AG08396 (cell line): ENCODE data around the gene WFS1.
A peak's percentile ranks its signal among the peaks of the same experiment; 100 is the strongest.

ENCODE experiments used
- DNase-seq: peaks from one replicate; pipeline ENCODE4 v3.0.0; 2012; ENCODE audit warnings: low spot score, mixed read lengths

The WFS1 gene

DNA sequence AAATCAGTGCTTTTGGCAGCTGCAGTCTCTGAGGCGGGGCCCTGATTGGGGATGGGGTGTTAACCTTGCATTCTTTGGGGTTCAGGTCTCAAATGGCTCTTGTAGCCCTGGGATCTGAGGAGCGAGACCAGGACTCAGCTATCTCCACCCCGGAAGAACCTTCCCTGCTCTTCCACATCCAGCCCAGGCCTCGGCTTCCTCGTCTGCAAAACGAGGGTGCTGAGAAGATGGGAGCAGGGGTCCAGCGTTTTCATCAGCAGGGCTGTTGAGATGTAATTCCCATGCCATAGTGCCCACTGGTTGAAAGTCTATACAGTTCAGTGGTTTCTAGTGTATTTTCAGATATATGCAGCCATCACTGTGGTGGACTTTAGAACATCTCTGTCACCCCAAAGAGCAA, 34.6 kb upstream of the WFS1 start:
- DNase-seq: no peak

DNA sequence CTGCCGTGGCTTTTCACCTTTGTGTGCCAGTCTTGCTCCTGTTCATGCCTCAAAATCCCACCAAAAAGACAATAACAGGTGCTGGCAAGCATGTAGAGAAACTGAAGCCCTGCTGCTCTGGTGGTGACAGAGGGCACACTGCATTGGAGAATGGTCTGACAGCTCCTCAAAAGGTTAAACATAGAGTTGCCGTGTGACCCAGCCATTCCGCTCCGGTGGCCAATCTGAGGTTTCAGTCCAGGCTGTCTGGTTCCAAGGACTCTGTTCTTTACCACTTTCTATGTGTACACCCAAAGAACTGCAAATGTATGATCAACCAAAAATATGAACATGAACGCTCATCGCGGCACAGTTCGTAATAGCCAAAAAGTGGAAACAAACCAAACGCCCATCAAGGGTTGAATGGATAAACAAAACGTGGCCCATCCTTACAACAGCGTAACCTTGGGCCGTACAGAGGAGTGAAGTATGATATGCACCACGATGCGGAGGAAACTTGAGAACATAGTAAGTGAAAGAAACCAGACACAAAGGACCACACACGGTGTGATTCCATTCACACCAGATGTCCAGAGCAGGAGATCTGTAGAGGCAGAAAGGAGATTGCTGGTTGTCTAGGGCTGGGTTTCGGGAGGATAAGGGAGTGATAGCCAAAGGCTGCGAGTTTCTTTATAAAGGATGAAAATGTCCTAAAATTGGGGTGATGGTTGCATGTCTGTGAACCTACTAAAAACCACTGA, 33.6 kb upstream of the WFS1 start:
- no peak for DNase-seq

DNA sequence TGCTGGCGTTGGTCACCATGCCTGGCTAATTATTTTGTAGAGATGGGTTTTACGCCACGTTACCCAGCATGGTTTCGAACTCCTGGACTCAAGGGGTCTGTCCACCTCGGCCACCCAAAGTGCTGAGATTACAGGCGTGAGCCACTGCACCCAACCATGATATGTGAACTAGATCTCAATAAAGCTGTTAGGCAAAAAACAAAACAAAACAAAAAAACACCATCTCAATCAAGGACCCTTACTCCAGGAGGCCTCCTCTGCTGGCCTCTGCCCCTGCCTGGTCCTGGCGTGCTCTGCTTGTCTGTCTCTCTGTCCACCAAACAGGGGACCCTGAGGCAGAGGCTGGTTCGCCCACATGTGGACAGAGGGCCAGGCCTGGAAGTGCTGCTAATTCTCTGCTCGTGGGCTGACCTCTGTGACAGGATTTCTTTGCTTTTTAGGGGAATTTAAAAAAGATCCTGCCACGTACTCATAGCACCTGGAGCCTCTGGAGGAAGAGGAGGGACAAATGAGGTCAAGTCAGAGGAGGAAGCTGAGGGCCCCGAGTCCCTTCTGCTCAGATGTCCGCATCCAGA, 32.7 kb upstream of the WFS1 start:
- DNase-seq: no peak

DNA sequence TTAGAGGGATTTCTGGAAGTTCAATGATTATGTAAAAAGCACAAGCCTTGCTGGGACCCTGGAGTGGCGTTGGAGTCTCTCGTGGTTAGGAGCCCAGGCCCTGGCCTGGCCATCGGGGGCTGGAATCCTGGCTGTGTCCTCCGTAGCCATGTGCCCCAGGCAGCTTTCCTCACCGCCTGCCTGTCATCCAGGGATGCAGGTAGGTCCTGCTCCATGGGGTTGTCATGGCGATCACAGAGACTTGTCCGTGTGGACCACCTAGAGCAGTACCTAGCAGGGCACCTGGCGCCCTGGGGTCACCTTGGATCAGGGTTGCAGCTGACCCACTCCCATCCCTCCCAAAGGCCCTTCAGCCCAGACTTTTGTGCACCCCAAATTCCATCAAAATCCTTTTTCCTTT, 30.2 kb upstream of the WFS1 start:
- DNase-seq: no peak

DNA sequence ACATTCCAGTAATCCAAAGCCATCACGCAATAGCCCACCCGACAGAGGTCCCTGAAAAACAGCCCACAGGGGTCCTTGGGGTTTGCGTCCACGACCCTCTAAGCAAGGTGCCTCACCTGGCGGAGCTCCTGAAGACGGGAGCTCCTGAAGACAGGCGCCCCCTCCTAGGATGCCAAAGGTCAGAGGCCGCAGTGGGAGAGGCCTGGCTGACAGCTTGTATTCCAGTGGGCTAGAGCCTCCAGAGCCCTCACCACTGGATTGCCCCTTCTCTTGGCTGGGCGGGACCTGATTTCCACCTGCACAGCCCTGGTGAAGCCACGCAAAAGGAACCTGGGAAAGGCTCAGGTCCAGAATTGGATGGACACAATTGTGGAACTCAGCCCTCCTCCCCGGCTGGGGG, 29.7 kb upstream of the WFS1 start:
- DNase-seq: no peak

DNA sequence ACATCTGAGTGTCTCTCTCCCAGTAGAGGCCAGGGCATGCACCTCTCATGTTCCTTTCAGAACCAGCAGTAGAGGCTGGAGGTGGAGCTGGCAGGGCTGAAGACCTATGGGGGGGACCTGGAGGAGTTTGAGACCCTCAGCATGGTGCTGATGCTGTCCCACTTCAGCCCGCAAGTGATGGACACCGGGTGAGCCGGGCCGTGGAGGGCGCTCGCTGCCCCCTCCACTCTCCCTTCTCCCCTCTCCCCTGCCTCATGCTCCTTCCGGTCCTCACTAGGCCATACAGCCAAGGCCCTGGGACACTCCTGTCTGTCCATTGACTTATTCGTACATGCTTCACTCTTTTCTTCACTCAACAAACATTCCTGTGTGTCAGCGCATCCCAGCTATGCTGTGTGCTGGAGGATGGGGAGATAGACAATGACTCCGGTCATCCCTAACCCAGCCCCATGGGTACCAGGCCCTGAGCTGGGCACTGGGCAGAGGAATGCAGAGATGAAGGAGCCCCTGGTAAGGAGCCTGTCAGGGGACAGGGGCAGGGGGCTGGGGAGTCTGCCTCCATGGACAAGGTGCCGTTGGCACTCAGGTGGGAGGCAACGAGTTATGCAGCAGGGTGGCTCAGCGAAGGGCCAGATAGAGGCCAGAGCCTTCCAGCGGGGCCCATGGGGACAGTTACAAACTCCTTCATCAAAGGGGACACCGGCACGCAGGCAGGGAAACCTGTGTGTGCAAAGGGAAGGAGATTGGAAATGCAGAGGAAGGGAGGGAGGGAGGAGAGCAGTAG, 28.4 kb upstream of the WFS1 start:
- no peak for DNase-seq

DNA sequence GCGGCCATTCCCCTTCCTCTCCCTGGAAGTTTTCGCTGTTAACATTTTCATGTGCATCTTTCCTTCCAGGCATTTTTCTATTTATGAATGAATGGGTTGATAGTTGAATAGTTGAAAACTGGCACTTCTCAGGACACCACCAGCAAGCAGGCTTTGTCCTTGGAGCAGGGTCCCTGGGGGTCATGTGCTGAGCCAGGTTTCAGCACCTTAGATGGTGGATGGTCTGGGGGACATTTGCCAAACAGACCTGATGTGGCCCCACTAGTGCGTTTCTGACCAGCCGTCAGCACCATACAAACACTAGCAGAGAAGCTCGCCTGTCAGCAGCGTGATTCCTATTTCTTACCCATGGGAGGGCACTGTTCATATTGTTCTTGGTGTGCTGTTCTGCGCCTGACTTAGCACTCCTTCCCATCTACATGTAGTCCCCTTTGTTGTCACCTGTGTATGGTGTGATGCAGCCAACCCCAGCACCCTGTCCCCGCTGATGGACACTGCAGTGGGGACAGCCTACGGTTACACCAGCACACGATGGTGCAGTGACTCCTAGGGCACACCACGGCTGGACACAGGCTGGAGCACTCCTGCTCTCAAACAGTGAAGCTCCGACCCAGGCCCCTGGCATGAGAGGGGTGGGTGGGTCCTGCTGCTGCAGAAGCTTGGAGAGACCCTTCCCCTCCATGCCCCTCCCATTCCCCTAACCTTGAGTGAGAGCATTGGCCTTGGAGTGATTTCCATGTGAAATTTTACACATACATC, 27.2 kb upstream of the WFS1 start:
- DNase-seq: no peak

DNA sequence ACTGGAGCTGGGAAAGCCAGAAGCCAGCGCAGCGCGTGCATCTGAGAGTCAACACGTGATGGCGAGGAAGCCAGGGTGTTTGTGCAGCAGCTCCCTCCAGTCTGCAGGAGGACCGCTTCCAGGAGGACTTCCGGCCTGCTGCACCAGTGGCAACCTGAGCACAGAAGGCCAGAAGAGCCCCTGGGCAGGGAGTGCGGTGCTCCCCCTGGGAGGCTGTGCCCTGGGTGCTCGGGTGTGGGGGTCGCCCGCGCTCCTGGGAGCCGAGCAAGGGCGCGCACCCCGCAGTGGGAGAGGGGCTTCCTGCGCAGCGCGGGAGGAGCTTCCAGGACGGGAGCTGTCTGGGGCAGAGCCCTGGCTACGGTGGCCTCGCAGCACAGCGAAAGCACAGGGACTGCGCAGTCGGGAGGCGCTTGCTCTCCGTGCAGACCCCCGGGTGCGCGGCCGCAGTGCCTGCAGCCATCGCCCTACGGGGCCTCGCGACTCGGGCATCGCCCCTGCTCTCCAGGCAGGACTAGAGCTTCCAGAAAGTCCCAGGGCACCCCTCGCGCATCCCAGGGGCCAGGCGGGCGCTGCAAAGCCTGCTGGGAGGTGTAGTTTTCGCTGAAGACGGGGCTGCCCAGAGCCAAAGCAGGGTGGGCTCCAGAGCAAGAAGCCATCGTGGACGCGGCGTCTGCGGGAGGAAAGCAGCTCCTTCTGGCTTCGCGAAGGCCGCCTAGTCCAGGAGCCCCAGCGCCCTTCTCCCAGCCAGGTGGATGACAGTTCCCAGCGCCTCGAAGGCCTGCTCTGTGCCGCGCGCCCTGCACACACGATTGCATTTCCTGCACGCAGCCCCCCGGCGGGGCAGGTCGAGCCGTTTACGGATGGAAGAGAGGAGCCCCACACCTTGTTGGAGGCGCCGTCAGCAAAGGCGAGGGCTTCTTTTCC, 24.1 kb upstream of the WFS1 start:
- DNase-seq: no peak

DNA sequence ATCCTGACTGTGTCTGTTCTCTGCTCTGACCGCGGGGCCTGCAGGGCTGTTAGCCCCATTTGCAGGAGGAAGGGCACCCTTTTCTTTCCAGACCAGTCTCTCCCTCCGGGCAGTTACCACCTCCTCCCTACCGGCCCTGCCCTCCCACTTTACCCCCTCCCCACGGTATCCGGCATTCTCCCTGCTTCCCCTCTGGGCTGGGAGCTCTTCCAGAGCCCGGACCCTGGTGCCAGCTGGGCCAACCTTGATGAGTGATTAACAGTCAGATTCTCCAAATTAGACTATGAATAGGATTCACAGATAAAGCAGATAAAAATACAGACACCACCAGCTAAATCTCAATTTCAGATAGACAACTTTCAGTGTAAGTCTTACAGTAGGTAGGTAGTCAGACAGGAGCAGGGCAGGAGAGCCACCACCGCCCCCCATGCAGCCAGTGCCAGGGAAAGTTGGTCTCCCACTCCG, 23.4 kb upstream of the WFS1 start:
- DNase-seq: no peak

DNA sequence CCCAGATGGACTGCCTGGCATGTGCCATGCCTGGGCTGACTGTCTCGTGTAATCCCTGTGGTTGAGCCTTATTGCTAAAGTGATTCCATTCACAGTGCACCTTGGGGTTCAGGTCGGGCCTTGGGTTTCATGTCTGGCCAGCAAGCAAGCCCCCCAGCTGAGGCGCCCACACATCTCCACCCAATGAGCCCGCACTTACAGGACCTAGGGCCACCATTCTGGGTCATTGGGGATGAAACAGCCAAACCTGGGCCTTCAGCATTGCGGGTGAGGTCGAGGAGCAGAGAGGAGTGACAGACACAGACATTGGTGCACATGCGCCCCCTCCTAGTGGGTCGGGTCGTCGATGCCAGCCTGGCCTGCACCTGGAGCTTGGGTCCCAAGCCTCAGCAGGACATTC, 21.3 kb upstream of the WFS1 start:
- no peak for DNase-seq

DNA sequence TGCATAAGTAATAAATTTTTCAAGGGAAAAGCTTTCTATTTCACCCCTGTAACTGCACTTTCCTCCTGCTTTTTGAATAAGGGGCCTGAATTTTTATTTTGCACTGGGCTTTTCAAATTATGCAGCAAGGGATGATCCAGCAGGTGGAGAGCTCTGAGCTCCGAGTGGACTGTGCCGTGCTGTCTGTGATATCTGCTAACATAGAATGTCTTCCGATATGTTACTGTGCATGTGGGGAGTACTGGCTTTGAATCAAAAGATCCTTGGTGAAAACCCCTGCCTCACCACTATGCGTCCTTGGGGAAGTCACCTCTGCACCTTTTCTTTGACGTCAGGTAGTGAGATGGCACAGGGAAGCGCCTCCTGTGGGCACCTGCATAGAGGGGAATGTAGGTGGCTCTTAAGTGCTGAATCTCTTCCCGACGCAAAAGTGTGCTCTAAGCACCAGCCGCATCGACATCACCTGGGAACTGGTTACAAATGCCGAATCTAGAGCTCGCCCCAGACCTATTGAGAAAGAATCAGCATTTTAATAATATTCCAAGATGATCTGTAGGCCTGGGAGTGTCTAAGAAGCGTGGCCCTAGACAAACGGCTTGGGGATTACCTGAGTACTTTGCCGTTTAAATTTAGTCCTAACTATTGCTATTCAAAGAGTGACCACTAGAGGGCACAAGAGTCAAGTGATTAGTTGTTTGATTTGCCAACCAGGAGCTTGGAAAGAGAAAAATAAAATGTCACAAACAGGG, 19.2 kb upstream of the WFS1 start:
- peak; percentile 77 for DNase-seq

DNA sequence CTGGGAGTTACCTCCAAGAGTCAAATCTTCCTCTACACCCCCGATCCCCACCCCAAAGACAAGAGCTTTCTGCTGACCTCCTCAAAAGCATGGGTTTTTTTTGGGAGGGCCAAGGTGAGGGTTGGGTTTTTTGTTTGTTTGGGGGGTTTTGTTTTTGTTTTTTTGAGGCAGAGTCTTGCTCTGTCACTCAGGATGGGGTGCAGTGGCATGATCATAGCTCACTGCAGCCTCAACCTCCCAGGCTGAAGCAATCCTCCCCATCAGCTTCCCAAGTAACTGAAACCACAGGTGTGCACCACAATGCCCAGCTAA, 18.7 kb upstream of the WFS1 start:
- DNase-seq: no peak

DNA sequence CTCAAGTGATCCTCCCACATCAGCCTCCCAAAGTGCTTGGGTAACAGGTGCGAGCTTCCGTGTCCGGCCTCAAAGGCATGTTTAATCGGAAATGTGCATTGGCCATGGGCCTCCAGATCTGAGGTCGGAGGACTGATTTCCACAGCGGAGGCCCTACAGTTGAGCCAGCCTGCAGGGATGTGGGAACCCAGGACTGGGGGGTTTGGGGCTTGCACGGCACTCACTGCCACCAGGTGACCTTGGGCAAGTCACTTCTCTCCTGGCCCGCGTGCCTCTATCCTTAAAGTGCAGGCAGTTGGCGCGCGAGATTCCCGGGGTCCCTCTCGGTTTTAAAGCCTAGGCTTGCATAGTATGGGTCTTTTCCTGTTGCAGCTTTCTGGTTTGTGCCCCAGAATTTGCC, 18.3 kb upstream of the WFS1 start:
- no peak for DNase-seq

DNA sequence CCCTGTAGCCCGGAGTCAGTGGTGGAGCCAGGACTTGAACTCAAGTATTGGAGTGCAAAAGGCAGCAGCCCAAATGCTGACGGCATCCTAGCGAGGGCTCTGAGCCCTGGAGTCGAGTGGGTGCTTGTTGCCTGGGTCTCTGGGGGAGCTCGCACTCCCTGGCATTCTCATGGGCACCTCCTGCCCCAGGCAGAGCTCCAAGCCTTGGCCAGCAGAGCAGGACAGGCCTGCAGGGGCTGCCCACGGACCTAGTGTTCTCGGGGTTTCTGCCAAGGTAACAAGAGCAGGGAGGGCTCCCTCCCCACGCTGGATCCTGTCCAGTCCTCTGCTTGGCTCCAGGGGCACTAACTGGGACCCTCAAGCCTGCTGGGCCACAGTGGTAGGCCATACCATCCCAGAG, 17.6 kb upstream of the WFS1 start:
- DNase-seq: no peak

DNA sequence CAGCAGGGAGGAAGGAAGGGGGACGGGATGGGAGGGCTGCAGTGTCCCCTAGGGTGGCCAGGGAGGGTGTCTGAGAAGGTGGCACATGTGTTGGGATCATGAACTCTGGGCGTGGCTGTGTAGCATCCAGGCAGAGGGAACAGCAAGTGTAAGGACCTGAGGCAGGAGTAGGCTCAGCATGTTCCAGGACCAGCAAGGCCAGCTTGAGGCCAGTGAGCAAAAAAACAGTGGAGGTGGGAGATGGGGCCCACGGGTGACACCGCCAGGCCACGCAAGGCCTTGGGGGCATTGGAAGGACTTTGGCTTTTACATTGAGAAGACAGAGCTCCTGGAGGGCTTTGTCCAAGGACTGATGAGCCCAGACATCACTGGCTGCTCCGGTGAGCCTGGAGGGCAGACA, 16.5 kb upstream of the WFS1 start:
- no peak for DNase-seq

DNA sequence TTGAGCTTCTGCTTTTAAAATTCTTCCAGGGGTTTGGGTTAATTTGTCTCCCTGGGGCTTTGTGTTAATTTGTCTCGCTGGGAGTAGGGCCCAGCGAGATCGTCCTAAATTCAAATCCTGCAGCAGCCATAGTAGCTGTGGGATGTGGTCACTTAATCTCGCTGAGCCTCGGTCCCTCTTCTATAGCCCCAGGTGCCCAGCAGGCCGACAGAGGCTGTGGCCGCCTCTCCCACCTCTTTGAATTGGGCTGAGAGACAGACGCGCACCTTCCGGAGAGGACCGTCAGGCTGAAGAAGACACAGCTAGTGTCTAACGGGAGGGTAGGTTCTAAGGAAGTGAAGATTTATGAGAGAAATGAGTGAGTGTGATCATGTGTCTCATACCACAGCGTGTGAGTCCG, 15.7 kb upstream of the WFS1 start:
- no peak for DNase-seq

DNA sequence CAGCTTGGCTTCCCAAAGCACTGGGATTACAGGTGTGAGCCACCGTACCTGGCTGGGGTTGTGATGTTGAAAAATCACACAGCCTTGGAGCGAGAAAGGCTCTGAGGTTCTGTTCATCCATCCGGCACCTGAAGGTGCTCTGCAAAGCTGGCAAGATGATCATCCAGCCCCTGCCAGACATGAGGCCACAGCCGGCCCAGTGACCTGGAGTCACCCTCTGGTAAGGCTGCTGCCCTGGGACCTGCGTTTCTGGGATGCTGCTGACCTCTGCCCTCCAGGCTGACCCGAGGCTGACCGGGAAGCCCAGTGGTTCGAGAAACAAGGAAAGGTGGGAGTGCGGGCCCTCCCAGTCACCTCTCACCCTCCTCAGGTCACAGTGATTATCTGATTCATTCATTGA, 13.5 kb upstream of the WFS1 start:
- DNase-seq: no peak

DNA sequence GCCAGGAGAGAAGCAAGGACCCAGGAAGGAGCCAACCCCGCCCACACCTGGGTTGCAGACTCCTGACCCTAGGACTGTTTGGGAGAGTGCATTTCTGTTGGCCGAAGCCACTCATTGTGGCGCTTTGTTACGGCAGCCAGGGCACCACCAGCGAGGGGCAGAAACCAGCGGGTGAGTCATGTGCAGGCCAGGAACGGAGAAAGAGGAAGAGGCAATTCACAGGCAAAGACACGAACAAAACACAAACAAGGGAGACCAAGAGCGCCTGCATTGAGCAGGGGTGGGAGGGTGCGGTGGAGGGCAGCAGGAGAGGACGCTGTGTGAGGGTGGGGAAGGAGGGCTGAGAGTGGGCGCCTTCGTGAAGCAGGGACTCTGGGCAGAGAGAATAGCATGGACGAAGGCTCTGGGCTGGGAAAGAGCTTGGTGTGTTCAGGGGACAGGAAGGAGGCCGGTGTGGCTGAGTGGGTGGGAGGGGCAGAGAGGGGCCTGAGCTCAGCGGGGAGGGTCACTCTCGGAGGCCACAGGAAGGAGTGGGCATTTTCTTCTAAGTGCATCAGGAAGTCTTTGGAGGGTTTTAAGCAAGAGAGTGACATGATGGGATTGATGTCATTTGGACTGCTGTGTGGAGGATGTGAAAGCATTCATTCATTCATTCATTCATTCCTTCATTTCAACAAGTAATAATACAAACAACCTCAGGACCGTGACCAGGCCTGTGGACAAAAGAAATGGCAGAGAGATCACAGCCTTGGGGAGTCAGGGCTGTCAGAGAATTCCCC, 12.2 kb upstream of the WFS1 start:
- no peak for DNase-seq

DNA sequence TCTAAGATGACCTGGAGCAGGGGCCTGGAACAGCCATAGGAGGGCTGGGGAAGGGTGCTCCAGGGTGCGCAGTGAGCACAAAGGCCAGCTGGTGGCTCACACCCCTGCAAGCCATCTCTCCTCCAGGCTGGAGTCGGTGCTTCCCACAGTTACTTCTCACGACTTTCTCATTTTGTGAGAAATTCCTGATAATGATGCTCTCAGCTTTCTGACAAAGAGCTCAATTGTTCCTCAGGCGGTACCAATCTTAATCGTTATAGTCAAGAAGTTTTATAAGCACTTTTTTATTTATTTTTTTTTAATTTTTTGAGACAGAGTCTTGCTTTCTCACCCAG, 11.7 kb upstream of the WFS1 start:
- no peak for DNase-seq

DNA sequence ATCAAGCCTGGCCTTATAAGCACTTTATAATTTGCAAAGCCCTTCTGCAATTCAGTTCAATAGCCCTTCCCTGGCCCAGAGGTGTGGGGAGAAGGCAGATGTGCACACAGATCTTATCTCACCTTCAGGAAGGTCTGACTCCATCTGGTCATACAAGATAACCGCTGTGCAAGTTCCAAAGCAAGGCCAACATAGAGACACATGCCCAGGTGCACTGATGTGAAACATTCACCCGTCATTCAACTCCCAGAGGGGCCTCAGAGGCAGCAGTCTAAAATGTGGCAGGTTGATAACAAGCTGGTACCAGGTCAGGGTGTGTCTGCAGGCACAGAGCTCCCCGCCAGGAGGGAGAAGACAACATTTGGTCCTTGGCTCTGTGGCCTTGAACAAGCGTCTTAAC, 10.9 kb upstream of the WFS1 start:
- DNase-seq: no peak
